NT2/D1 (cell line): Measurements from ENCODE around the gene TMPO.
"Not testable (repeated sequence)": the region's sequence is repeated elsewhere in the genome, so short reads cannot be mapped to it uniquely, and the experiment has no call there.

Experiments used
- DNase-seq: peaks from one replicate; pipeline ENCODE4 v3.0.0-alpha.2; 2011; ENCODE audit warnings: low read depth, low spot score
- H3K27me3 ChIP-seq: 2 replicates; pipeline ENCODE4 v1.6.0; 2011; ENCODE audit warnings: mild to moderate bottlenecking; ENCODE audit not compliant: insufficient read length, insufficient read depth
- H3K36me3 ChIP-seq: 2 replicates; pipeline ENCODE4 v1.6.1; 2011; ENCODE audit warnings: mild to moderate bottlenecking, low read length, mixed read lengths; ENCODE audit not compliant: insufficient read depth, insufficient read length
- H3K4me1 ChIP-seq: 2 replicates; pipeline ENCODE4 v1.5.1; 2011; ENCODE audit not compliant: insufficient read depth, insufficient read length
- H3K4me3 ChIP-seq: 2 replicates; pipeline ENCODE4 v1.5.1; 2011; ENCODE audit warnings: low read depth; ENCODE audit not compliant: insufficient read length
- H3K9ac ChIP-seq: 2 replicates; pipeline ENCODE4 v1.6.0; 2011; ENCODE audit warnings: low read depth; ENCODE audit not compliant: insufficient read length
- H3K9me3 ChIP-seq: 2 replicates; pipeline ENCODE4 v1.5.1; 2011; ENCODE audit warnings: mild to moderate bottlenecking, low read length; ENCODE audit not compliant: insufficient read depth
- SUZ12 ChIP-seq: IDR thresholded peaks from 2 replicates; pipeline ENCODE4 v1.6.1; 2011; ENCODE audit not compliant: insufficient read length, insufficient read depth; ENCODE audit errors: extremely low read depth
- YY1 ChIP-seq: IDR thresholded peaks from 2 replicates; pipeline ENCODE4 v1.6.1; 2011; ENCODE audit not compliant: insufficient read length, insufficient read depth
- ZNF274 ChIP-seq: IDR thresholded peaks from 2 replicates; pipeline ENCODE4 v1.6.1; 2011; ENCODE audit warnings: mild to moderate bottlenecking, low read depth, low read length

Gene TMPO

GRCh38 chr12:98533723-98534251 is 18.4 kb downstream of the TMPO start:
- no peak overlapping the region for H3K4me3 ChIP-seq
- H3K36me3 ChIP-seq, result peaks cover 88% of the 10 kb centered on the region
- no peak for DNase-seq
- no peaks in the 10 kb centered on the region for H3K4me1 ChIP-seq
- no peaks in the 10 kb centered on the region for H3K27me3 ChIP-seq
- no peak for TF ChIP-seq ZNF274
- no peak for TF ChIP-seq SUZ12
- no peak for TF ChIP-seq YY1
- H3K9ac ChIP-seq, result no peak overlapping the region
- no peaks in the 10 kb centered on the region for H3K9me3 ChIP-seq

DNA sequence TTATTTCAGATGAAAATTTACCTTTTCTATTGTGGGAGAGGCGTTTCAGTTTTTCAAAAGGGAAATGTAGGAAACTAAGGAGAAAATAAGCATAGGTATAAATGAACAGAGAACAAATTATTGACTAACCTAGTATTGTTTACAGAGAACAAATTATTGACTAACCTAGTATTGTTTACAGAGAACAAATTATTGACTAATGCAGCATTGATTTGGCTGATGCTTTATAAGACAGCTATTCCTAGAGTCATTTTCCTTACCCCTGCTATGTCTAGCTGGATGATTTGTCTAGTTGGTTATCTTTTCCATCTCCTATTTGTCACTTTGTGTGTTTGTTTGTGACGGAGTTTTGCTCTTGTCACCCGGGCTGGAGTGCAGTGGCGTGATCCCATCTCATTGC is 22.6 kb downstream of the TMPO start:
- no peak overlapping the region for H3K9ac ChIP-seq
- TF ChIP-seq ZNF274 (no peak), YY1 (no peak), SUZ12 (no peak)
- no peak overlapping the region for H3K4me3 ChIP-seq
- H3K27me3 ChIP-seq, result no peaks in the 10 kb centered on the region
- no peaks in the 10 kb centered on the region for H3K4me1 ChIP-seq
- peaks cover 78% of the 10 kb centered on the region for H3K36me3 ChIP-seq
- H3K9me3 ChIP-seq, result no peaks in the 10 kb centered on the region
- DNase-seq, result no peak

- no peaks in the 10 kb centered on the region for H3K27me3 ChIP-seq
- H3K4me1 ChIP-seq, result no peaks in the 10 kb centered on the region
- H3K4me3 ChIP-seq, result no peak overlapping the region
- no peak for DNase-seq
- H3K9me3 ChIP-seq, result no peaks in the 10 kb centered on the region
- no peak overlapping the region for H3K9ac ChIP-seq
- H3K36me3 ChIP-seq, result peaks cover 77% of the 10 kb centered on the region
- TF ChIP-seq SUZ12 (no peak), YY1 (no peak), ZNF274 (no peak)
Observed at GRCh38 chr12:98543701-98544100, 28.3 kb downstream of the TMPO start.

DNA sequence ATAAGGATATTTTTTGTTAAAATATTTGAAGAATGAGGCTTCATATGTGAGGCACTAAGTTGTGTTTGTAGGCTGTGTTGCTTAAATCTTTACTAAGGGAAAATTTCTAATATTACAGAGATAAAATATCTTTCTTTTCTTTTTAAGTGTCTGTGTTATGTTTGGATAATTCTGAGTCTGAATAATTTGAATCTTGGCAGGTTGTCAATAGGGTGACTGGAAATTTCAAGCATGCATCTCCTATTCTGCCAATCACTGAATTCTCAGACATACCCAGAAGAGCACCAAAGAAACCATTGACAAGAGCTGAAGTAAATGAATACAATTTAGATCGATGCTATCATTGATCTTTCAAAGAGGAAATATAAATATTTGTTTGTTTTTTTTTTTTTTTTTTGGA is 29.4 kb downstream of the TMPO start:
- TF ChIP-seq ZNF274 (no peak), SUZ12 (no peak), YY1 (no peak)
- DNase-seq, result no peak
- Histone ChIP-seq H3K4me1 (no peaks in the 10 kb centered on the region), H3K4me3 (no peak overlapping the region), H3K27me3 (no peaks in the 10 kb centered on the region), H3K9me3 (no peaks in the 10 kb centered on the region), H3K9ac (no peak overlapping the region), H3K36me3 (peaks cover 83% of the 10 kb centered on the region)

GRCh38 chr12:98549371-98550110 is 34.2 kb downstream of the TMPO start:
- Histone ChIP-seq H3K36me3 (peaks cover 57% of the 10 kb centered on the region), H3K9ac (no peak overlapping the region), H3K9me3 (no peaks in the 10 kb centered on the region), H3K4me1 (no peaks in the 10 kb centered on the region), H3K4me3 (no peak overlapping the region), H3K27me3 (no peaks in the 10 kb centered on the region)
- TF ChIP-seq YY1, result no peak
- no peak for TF ChIP-seq SUZ12
- no peak for TF ChIP-seq ZNF274
- no peak for DNase-seq

GRCh38 chr12:98551787-98552186 is 36.4 kb downstream of the TMPO start:
- Histone ChIP-seq H3K27me3 (no peaks in the 10 kb centered on the region), H3K9ac (no peak overlapping the region), H3K9me3 (no peaks in the 10 kb centered on the region), H3K4me1 (no peaks in the 10 kb centered on the region), H3K36me3 (peaks cover 39% of the 10 kb centered on the region), H3K4me3 (no peak overlapping the region)
- TF ChIP-seq SUZ12, result no peak
- TF ChIP-seq ZNF274, result no peak
- no peak for TF ChIP-seq YY1
- no peak for DNase-seq

GRCh38 chr12:98558097-98558496 is 42.7 kb downstream of the TMPO start:
- not testable (repeated sequence) for H3K36me3 ChIP-seq, H3K9ac ChIP-seq, DNase-seq, H3K9me3 ChIP-seq, H3K4me3 ChIP-seq, H3K4me1 ChIP-seq, H3K27me3 ChIP-seq
